Heart left ventricle (tissue), 13 donors: ENCODE results near the gene MGMT.

Experiments used
- CTCF ChIP-seq, 12 donors: fragments of 200-600 bp; sonication (generic) in 4 of 12; IDR thresholded peaks; one replicate each; pipeline versions ENCODE4 v1.5.0 to v1.8.0; 2018 to 2022; ENCODE audit warnings: antibody characterized with exemption in 12 of 12, mild to moderate bottlenecking in 5 of 12
- POLR2A ChIP-seq, 2 donors: fragments of 450-650 bp; IDR thresholded peaks; one replicate each; pipeline ENCODE4 v1.6.1; 2017; ENCODE audit warnings: antibody characterized with exemption in 2 of 2, mild to moderate bottlenecking in 2 of 2, moderate library complexity in 2 of 2
- donor health status: ischemic (EF 13 %, LVEDD 7.1; RV severe dilation, severe dysfunction).
- donor health status: DM: no; HTN: yes; CAD: no.
- donor health status: DM: no; HTN: no; CAD: no.
- donor health status: ischemic (EF 25% LVEDD 6.9; RV normal size, moderate dysfunction).
- donor health status: ischemic (EF 25% LVEDD 5.7; RV mildly dilated, moderate dysfunction).
- donor health status: ischemic (EF 35%, LVEDD 5.7; RV mildly dilated, moderate dysfunction).
- donor health status: nonischemic (EF 11% LVEDD 7.7; RV severe dilation, severe dysfunction).
- donor health status: DM: yes; HTN: yes; CAD: no.
- donor health status: PGD.
- donor health status: ischemic (EF 29% LVEDD 5.4; RV normal size, mild dysfunction).
- donor health status: nonischemic (EF 23%, LVEDD 6.1; RV moderate dilation, normal function).

- TF ChIP-seq CTCF (IDR thresholded peaks at IDR 0.05) (no peak), POLR2A (IDR thresholded peaks at IDR 0.05) (no peak)
Observed at GRCh38 chr10:129467359-129468064, 471 bp downstream of the MGMT start.
